Activated CD8-positive, alpha-beta T cell treated with anti-CD3 and anti-CD28 coated beads, Interleukin-2, amount 10 ng/mL, durations not matched to agents 7 days and 5 days (primary cell): Measurements from ENCODE around the gene HDLBP. TPM values are rescaled to one million over a fixed set of nuclear protein-coding genes. Genes with fewer than 3 reads are reported as not detected.
A peak's percentile ranks its signal among the peaks of the same experiment; 100 is the strongest.

ENCODE experiments used
- ATAC-seq: fragments of 150-1000 bp; cut with Tn5 transposase; one replicate; pipeline ENCODE4 v1.10.0; 2021; ENCODE audit warnings: moderate library complexity
- CTCF ChIA-PET: fragments of 350-600 bp; sonication (Branson Sonifier 250); formaldehyde crosslinking; loops from one replicate; lab custom pipeline; 2021; ENCODE audit warnings: antibody characterized with exemption; lab: Charles Lee
- POLR2A ChIA-PET: fragments of 350-600 bp; sonication (Branson Sonifier 250); formaldehyde crosslinking; loops from one replicate; lab custom pipeline; 2021; ENCODE audit warnings: antibody characterized with exemption; lab: Charles Lee
- DNase-seq: peaks from one replicate; pipeline ENCODE4 v3.0.0-alpha.2; 2020
- H3K27ac Mint-ChIP-seq: one replicate; pipeline ENCODE4 v1.8.0; 2021; ENCODE audit warnings: mild to moderate bottlenecking, mixed read lengths
- H3K27me3 Mint-ChIP-seq: one replicate; pipeline ENCODE4 v1.8.0; 2021; ENCODE audit warnings: low read depth, mixed read lengths
- H3K36me3 Mint-ChIP-seq: one replicate; pipeline ENCODE4 v1.8.0; 2021; ENCODE audit warnings: low read depth, mixed read lengths
- H3K4me1 Mint-ChIP-seq: one replicate; pipeline ENCODE4 v1.8.0; 2021; ENCODE audit warnings: low read depth, mixed read lengths
- H3K4me3 Mint-ChIP-seq: one replicate; pipeline ENCODE4 v1.8.0; 2021; ENCODE audit warnings: mild to moderate bottlenecking, mixed read lengths
- H3K9me3 Mint-ChIP-seq: one replicate; pipeline ENCODE4 v1.8.0; 2022; ENCODE audit warnings: mixed read lengths; ENCODE audit not compliant: insufficient read depth
- total RNA-seq, 2 experiments: library from RNA; stranded (reverse); gene quantifications; one replicate each; pipeline ENCODE4 v1.2.3, GENCODE V29; 2021

HDLBP gene
- total RNA-seq, 2 experiments from 2014 or later = 186 to 187 TPM

DNA sequence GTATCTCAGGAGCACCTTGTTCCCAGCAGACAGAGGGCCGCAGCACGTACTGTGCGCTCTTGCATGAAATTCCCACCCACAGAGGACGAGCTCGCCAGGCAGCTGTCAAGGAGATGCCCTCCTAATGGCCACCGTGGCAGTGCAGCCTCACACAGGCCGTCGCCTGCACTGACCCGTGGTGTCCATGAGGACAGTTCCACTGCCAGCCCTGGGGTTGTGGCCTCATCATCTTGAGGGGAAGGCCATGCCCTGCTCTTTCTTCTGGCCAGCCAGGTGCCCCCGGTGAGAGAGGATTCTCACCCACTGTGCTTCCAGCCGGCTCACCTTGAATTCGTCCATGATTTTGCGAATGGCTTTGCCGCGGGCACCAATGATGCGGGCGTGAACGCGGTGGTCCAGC lies 85.0 kb downstream of the HDLBP start:
- Mint-ChIP-seq H3K27me3 (no peaks in the 10 kb centered on the region), H3K4me3 (no peak overlapping the region), H3K9me3 (no peaks in the 10 kb centered on the region), H3K4me1 (peaks cover 6% of the 10 kb centered on the region), H3K36me3 (peaks cover 50% of the 10 kb centered on the region), H3K27ac (no peak overlapping the region)
- DNase-seq (no peak), ATAC-seq (no peak)
- ChIA-PET CTCF (no interaction called here), POLR2A (no interaction called here)

- CTCF ChIA-PET = no interaction called here
- peaks cover 45% of the 10 kb centered on the region for H3K36me3 Mint-ChIP-seq
- H3K27me3 Mint-ChIP-seq = no peaks in the 10 kb centered on the region
- POLR2A ChIA-PET = no interaction called here
- no peak overlapping the region for H3K27ac Mint-ChIP-seq
- H3K4me1 Mint-ChIP-seq = peaks cover 6% of the 10 kb centered on the region
- H3K9me3 Mint-ChIP-seq = no peaks in the 10 kb centered on the region
- ATAC-seq (no peak), DNase-seq (no peak)
- H3K4me3 Mint-ChIP-seq = no peak overlapping the region
Observed at GRCh38 chr2:241229563-241230401, 85.7 kb downstream of the HDLBP start.

- no peak overlapping the region for H3K27ac Mint-ChIP-seq
- ChIA-PET POLR2A (no interaction called here), CTCF (no interaction called here)
- no peaks in the 10 kb centered on the region for H3K9me3 Mint-ChIP-seq
- peaks cover 37% of the 10 kb centered on the region for H3K36me3 Mint-ChIP-seq
- peaks cover 8% of the 10 kb centered on the region for H3K4me1 Mint-ChIP-seq
- H3K27me3 Mint-ChIP-seq = no peaks in the 10 kb centered on the region
- no peak overlapping the region for H3K4me3 Mint-ChIP-seq
- ATAC-seq = no peak
- DNase-seq = no peak
Observed at GRCh38 chr2:241228860-241229516, 86.5 kb downstream of the HDLBP start.

DNA sequence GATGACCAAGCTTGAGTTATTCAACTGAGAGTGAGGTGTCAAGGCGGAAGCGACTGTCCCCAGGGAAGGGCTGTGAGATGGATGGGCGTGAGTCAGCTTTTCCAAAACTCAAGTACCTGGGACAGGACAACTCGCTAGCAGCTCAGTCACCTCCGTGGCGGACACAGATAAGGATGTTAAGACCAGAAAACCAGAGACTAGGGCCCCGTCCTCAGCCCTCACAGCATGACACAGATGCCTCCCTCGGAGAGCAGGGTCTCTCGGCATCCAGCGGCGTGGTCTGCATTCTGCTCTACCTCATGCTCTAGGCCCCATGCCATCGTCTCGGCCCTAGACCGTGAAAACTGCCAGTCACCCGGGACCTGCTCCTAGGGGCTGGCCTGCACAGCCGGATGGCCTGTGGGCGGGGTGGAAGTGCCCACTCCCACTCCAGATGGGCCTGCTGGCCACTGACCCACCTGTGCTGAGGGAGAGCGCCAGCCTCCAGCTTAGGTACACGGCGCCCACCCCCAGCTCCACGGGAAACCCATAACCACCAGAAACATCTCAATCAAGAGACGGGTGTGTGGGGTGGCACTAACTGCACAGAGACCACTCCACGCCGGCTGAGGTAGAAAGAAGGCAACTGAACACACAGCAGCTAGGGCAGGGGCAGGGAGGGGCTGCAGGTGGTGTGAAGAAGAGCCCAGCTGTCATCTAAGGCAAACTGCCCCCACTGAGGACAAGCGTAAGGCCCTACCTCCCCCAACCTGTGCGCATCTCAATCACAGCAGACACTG lies 87.2 kb downstream of the HDLBP start:
- no peak for ATAC-seq
- Mint-ChIP-seq H3K27ac (no peak overlapping the region), H3K36me3 (peaks cover 32% of the 10 kb centered on the region), H3K4me1 (peaks cover 12% of the 10 kb centered on the region), H3K4me3 (no peak overlapping the region), H3K27me3 (no peaks in the 10 kb centered on the region), H3K9me3 (no peaks in the 10 kb centered on the region)
- ChIA-PET POLR2A (no interaction called here), CTCF (no interaction called here)
- no peak for DNase-seq

DNA sequence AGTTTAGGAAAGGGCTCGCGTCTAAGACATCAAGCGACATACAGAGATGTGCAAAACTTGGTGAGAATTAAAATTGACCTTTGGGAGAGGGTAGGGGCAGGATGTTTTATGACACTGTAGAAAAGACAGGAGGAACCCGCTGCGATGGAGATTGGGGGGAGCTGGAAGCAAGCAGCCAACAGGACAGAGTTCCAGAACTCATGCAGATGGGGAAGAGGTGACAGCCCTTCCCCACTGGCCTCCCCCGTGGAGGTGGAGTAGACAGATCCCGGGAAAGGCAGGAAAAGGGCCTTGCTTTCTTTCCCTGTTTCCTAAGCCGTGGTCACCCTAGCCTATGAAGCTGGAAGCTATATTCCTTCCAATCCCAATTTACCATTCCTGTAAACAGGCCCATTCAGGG lies 87.9 kb downstream of the HDLBP start:
- no peak for ATAC-seq
- DNase-seq = no peak
- CTCF ChIA-PET = no interaction called here
- Mint-ChIP-seq H3K27me3 (no peaks in the 10 kb centered on the region), H3K4me1 (peaks cover 17% of the 10 kb centered on the region), H3K9me3 (no peaks in the 10 kb centered on the region), H3K27ac (no peak overlapping the region), H3K4me3 (no peak overlapping the region), H3K36me3 (peaks cover 30% of the 10 kb centered on the region)
- POLR2A ChIA-PET = no interaction called here

DNA sequence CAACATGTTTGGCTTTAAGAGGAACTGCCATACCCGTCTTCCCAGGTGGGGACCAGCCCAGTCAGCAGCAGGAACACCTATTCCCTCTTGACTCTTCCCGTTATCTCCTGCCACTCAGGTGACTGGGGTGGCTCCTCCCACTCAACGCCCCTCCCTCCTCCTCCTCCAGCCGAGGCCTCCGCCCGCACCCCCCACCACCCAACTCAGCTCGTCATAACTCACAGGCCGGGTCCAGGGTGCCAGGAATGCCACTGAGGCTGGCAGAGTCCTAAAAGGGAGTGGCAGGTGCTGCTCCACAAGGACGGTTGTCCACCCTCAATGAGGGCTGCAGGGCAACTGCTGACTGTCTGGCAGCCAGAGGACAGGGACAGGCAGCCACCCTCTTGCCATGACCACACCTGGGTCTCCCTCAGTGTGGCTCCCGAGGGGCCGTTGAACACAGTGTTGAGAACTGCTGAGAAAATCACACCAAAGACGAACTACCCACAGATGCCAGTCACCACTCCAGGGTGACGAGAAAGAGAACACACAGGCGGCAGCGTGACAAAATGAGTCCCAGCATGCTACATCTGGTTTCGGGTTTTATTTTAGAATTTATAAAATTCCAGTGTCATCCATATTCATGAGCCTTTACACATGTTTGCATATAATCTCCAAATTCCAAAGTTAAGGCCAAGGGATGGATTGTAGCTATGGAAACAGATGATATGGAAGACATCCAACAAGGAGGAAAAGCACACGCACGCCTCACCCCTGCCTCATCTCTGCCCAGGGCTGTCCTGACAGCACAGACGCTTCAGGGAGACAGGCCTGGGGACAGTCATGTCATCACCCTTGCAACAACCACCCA lies 88.5 kb downstream of the HDLBP start:
- no peaks in the 10 kb centered on the region for H3K9me3 Mint-ChIP-seq
- H3K27ac Mint-ChIP-seq = no peak overlapping the region
- peaks cover 29% of the 10 kb centered on the region for H3K36me3 Mint-ChIP-seq
- ATAC-seq (no peak), DNase-seq (no peak)
- H3K4me3 Mint-ChIP-seq = no peak overlapping the region
- ChIA-PET POLR2A (no interaction called here), CTCF (no interaction called here)
- peaks cover 17% of the 10 kb centered on the region for H3K4me1 Mint-ChIP-seq
- H3K27me3 Mint-ChIP-seq = no peaks in the 10 kb centered on the region

DNA sequence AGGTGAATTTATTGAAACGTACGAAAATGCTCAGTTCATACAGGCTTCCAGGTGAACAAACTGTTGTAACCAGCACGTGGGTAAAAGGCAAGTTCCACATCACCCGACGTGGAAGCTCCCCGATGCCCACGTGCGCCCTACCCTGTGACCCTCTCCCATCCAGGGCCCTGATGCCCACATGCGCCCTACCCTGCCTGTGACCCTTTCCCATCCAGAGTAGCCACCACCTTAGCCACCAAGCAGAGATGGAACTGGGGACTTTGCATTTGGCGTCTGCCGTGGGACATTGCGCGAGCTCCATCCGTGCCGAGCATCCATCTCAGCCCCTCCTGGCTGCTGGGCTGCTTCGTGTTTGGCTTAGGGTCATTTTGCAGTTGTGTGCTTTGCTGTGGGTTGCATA lies 89.5 kb downstream of the HDLBP start:
- no peaks in the 10 kb centered on the region for H3K27me3 Mint-ChIP-seq
- no peak overlapping the region for H3K27ac Mint-ChIP-seq
- POLR2A ChIA-PET = no interaction called here
- DNase-seq = no peak
- peaks cover 17% of the 10 kb centered on the region for H3K4me1 Mint-ChIP-seq
- H3K9me3 Mint-ChIP-seq = no peaks in the 10 kb centered on the region
- H3K4me3 Mint-ChIP-seq = no peak overlapping the region
- CTCF ChIA-PET = no interaction called here
- ATAC-seq = no peak
- H3K36me3 Mint-ChIP-seq = peaks cover 21% of the 10 kb centered on the region

- peaks cover 18% of the 10 kb centered on the region for H3K36me3 Mint-ChIP-seq
- no peaks in the 10 kb centered on the region for H3K9me3 Mint-ChIP-seq
- ChIA-PET POLR2A (no interaction called here), CTCF (no interaction called here)
- no peak overlapping the region for H3K4me3 Mint-ChIP-seq
- no peak overlapping the region for H3K27ac Mint-ChIP-seq
- peaks cover 17% of the 10 kb centered on the region for H3K4me1 Mint-ChIP-seq
- ATAC-seq (no peak), DNase-seq (no peak)
- no peaks in the 10 kb centered on the region for H3K27me3 Mint-ChIP-seq
Observed at GRCh38 chr2:241225545-241225944, 89.9 kb downstream of the HDLBP start.

GRCh38 chr2:241224851-241225438 lies 90.5 kb downstream of the HDLBP start:
- Mint-ChIP-seq H3K36me3 (peaks cover 13% of the 10 kb centered on the region), H3K4me3 (no peak overlapping the region), H3K4me1 (peaks cover 16% of the 10 kb centered on the region), H3K27me3 (peaks cover 3% of the 10 kb centered on the region), H3K27ac (no peak overlapping the region), H3K9me3 (no peaks in the 10 kb centered on the region)
- ChIA-PET POLR2A (no interaction called here), CTCF (no interaction called here)
- ATAC-seq (no peak), DNase-seq (no peak)

GRCh38 chr2:241224018-241224850 lies 91.2 kb downstream of the HDLBP start:
- ATAC-seq = peak; percentile 23
- Mint-ChIP-seq H3K4me1 (peaks cover 15% of the 10 kb centered on the region), H3K27me3 (peaks cover 7% of the 10 kb centered on the region), H3K36me3 (peaks cover 9% of the 10 kb centered on the region), H3K4me3 (no peak overlapping the region), H3K27ac (no peak overlapping the region), H3K9me3 (no peaks in the 10 kb centered on the region)
- POLR2A ChIA-PET = no interaction called here
- CTCF ChIA-PET = no interaction called here
- no peak for DNase-seq
